ENCODE measurements around the gene OLR1. TPM values are rescaled to one million over a fixed set of nuclear protein-coding genes. Genes with fewer than 3 reads are reported as not detected.

Gene OLR1
- total RNA-seq, 1 donor from 2014 or later: 0.19 TPM

- H3K36me3 Mint-ChIP-seq: peaks cover 3% of the 10 kb centered on the region
- DNase-seq (ENCODE audit: extremely low spot score, unreplicated experiment): no peak
- H3K4me3 Mint-ChIP-seq: peak overlapping the region; percentile 29
- peaks cover 4% of the 10 kb centered on the region for H3K27me3 Mint-ChIP-seq
- H3K9me3 Mint-ChIP-seq: no peaks in the 10 kb centered on the region
- peak overlapping the region; percentile 81 for H3K27ac Mint-ChIP-seq
- TF ChIP-seq, protein P1, sequence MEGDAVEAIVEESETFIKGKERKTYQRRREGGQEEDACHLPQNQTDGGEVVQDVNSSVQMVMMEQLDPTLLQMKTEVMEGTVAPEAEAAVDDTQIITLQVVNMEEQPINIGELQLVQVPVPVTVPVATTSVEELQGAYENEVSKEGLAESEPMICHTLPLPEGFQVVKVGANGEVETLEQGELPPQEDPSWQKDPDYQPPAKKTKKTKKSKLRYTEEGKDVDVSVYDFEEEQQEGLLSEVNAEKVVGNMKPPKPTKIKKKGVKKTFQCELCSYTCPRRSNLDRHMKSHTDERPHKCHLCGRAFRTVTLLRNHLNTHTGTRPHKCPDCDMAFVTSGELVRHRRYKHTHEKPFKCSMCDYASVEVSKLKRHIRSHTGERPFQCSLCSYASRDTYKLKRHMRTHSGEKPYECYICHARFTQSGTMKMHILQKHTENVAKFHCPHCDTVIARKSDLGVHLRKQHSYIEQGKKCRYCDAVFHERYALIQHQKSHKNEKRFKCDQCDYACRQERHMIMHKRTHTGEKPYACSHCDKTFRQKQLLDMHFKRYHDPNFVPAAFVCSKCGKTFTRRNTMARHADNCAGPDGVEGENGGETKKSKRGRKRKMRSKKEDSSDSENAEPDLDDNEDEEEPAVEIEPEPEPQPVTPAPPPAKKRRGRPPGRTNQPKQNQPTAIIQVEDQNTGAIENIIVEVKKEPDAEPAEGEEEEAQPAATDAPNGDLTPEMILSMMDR (conservative IDR thresholded peaks at IDR 0.05): no peak
- H3K4me1 Mint-ChIP-seq (ENCODE audit: unreplicated experiment): peaks cover 4% of the 10 kb centered on the region
Observed at GRCh38 chr12:10186299-10186698, 14.4 kb upstream of the OLR1 start.

GRCh38 chr12:10184261-10184843 is 12.4 kb upstream of the OLR1 start:
- H3K9me3 Mint-ChIP-seq: no peaks in the 10 kb centered on the region
- peaks cover 3% of the 10 kb centered on the region for H3K36me3 Mint-ChIP-seq
- peak overlapping the region; percentile 90 for H3K27ac Mint-ChIP-seq
- H3K4me1 Mint-ChIP-seq (ENCODE audit: unreplicated experiment): peaks cover 3% of the 10 kb centered on the region
- H3K27me3 Mint-ChIP-seq: peaks cover 4% of the 10 kb centered on the region
- DNase-seq (ENCODE audit: extremely low spot score, unreplicated experiment): no peak
- TF ChIP-seq, protein P1 (conservative IDR thresholded peaks at IDR 0.05): no peak
- peak overlapping the region; percentile 41 for H3K4me3 Mint-ChIP-seq

DNA sequence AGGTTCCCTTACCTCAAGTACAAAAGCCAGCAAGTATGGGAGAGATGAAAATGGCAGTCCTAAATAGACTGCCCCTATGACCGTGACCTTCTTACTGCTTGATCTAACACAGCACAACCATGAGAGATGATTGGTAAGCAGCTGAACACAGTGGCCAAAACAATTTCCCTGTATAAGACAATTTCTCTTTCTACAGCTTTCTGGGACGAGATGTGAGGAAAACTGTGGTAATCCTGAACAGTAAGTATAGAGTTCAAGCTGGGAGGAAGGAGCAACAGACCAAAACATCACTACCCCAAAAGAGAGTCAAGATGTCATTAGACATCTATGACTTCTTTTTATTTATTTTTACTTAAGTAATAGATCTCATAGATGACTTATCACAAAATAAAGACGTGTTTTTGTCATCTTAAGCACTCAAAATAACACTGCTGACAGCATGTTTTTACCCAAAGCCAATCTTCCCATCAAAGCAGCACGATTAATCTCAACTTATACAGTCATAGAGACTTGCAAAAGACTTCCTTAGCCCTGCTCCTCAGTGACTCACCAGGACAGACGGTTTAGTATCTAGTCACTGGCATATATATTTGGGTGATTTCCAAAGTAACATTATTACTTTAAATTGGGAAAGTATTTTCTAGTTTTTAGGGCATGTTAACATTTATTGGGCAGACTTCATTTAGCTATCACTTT is 10.6 kb upstream of the OLR1 start:
- H3K9me3 Mint-ChIP-seq: no peaks in the 10 kb centered on the region
- peaks cover 4% of the 10 kb centered on the region for H3K4me1 Mint-ChIP-seq (ENCODE audit: unreplicated experiment)
- H3K27ac Mint-ChIP-seq: peak overlapping the region; percentile 90
- peaks cover 3% of the 10 kb centered on the region for H3K36me3 Mint-ChIP-seq
- peak overlapping the region; percentile 6 for H3K4me3 Mint-ChIP-seq
- TF ChIP-seq, protein P1 (conservative IDR thresholded peaks at IDR 0.05): no peak
- DNase-seq (ENCODE audit: extremely low spot score, unreplicated experiment): no peak
- H3K27me3 Mint-ChIP-seq: peaks cover 9% of the 10 kb centered on the region

GRCh38 chr12:10179776-10180181 is 7.8 kb upstream of the OLR1 start:
- DNase-seq (ENCODE audit: extremely low spot score, unreplicated experiment): no peak

DNA sequence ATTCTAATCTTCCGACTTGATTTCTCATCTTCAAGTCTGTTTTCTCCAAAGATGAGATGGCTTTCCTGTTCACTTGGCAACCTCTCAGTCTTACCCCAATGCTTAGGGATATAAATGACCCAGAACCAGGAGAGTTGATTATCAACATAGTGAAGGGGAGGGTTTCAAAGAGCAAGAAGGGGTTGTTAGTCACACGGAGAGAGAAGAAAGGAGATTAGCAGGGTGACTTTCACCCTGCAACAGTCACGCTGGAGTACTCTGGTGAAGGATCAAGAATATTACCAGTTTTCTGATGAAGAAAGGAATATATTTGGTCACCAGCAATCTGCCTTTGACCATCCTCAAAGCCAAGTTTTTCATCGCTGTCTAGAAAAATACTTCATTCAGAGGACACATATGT is 6.9 kb upstream of the OLR1 start, which contains the start of gene TMEM52B:
TSS of gene TMEM52B (plus strand) at position 212 of the 400 bp plus-strand sequence. CDS start 543 bp downstream, outside the sequence.
- no peaks in the 10 kb centered on the region for H3K9me3 Mint-ChIP-seq
- DNase-seq (ENCODE audit: extremely low spot score, unreplicated experiment): no peak
- TF ChIP-seq, protein P1 (conservative IDR thresholded peaks at IDR 0.05): no peak
- H3K36me3 Mint-ChIP-seq: peaks cover 3% of the 10 kb centered on the region
- peaks cover 4% of the 10 kb centered on the region for H3K4me1 Mint-ChIP-seq (ENCODE audit: unreplicated experiment)
- H3K27me3 Mint-ChIP-seq: peaks cover 9% of the 10 kb centered on the region
- H3K4me3 Mint-ChIP-seq: peak within 1 kb of the TSS; percentile 17
- H3K27ac Mint-ChIP-seq: peak within 1 kb of the TSS; percentile 35

More at GRCh38 chr12:10179776-10180181, 7.8 kb upstream of the OLR1 start:
- H3K4me3 Mint-ChIP-seq: peak overlapping the region; percentile 17
- peaks cover 9% of the 10 kb centered on the region for H3K27me3 Mint-ChIP-seq
- no peaks in the 10 kb centered on the region for H3K9me3 Mint-ChIP-seq
- peak overlapping the region; percentile 35 for H3K27ac Mint-ChIP-seq
- peaks cover 4% of the 10 kb centered on the region for H3K4me1 Mint-ChIP-seq (ENCODE audit: unreplicated experiment)
- TF ChIP-seq, protein P1 (conservative IDR thresholded peaks at IDR 0.05): no peak
- peaks cover 3% of the 10 kb centered on the region for H3K36me3 Mint-ChIP-seq
